GM12891 (cell line): ENCODE results near the gene PDZRN3.

Source experiments
- DNase-seq: peaks from one replicate; pipeline ENCODE4 v3.0.0; 2011; ENCODE audit warnings: low spot score; ENCODE audit not compliant: insufficient read length
- FAIRE-seq: peaks from 2 replicates; lab custom pipeline; 2011; peaks lifted over from hg19 to GRCh38; lab: Jason Lieb, UNC
- PAX5 ChIP-seq: IDR thresholded peaks from 2 replicates; pipeline ENCODE4 v1.6.1; 2011; ENCODE audit warnings: low read length, moderate library complexity, mild to moderate bottlenecking; ENCODE audit not compliant: insufficient read depth, severe bottlenecking
- POLR2A ChIP-seq: IDR thresholded peaks from 2 replicates; pipeline ENCODE4 v1.6.1; 2011; ENCODE audit warnings: low read depth, low read length, control low read depth
- POLR2AphosphoS5 ChIP-seq: IDR thresholded peaks from 2 replicates; pipeline ENCODE4 v1.6.1; 2011; ENCODE audit warnings: low read depth, low read length, control low read depth
- POU2F2 ChIP-seq: IDR thresholded peaks from 2 replicates; pipeline ENCODE4 v1.6.1; 2011; ENCODE audit warnings: low read depth, mild to moderate bottlenecking, control low read depth, low read length, moderate library complexity
- SPI1 ChIP-seq: IDR thresholded peaks from 2 replicates; pipeline ENCODE4 v1.6.1; 2011; ENCODE audit warnings: low read depth, low read length, control low read depth
- TAF1 ChIP-seq: IDR thresholded peaks from 2 replicates; pipeline ENCODE4 v1.6.1; 2011; ENCODE audit warnings: low read depth, low read length, control low read depth

Gene PDZRN3

DNA sequence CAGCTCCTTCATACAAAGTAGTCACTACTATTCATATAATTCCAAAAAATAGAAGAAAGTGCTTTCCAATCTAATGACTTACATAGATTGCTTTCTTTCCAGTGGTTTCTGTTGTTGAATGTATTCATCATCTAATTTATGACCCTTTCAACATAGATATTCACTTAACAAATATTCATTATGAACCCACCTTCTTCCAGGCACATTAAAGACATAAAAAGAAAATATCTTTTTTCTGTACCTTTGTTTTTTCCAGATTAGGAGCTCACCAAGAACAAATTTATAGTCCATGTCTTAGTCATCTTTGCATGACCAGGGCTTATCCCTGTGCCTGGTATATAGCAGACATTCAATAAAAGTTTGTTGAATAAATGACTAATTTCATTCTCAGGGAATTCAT is 32.4 kb upstream of the PDZRN3 start:
- FAIRE-seq (no peak), DNase-seq (no peak)
- TF ChIP-seq POLR2AphosphoS5 (no peak), TAF1 (no peak), POU2F2 (no peak), POLR2A (no peak), SPI1 (no peak), PAX5 (no peak)

DNA sequence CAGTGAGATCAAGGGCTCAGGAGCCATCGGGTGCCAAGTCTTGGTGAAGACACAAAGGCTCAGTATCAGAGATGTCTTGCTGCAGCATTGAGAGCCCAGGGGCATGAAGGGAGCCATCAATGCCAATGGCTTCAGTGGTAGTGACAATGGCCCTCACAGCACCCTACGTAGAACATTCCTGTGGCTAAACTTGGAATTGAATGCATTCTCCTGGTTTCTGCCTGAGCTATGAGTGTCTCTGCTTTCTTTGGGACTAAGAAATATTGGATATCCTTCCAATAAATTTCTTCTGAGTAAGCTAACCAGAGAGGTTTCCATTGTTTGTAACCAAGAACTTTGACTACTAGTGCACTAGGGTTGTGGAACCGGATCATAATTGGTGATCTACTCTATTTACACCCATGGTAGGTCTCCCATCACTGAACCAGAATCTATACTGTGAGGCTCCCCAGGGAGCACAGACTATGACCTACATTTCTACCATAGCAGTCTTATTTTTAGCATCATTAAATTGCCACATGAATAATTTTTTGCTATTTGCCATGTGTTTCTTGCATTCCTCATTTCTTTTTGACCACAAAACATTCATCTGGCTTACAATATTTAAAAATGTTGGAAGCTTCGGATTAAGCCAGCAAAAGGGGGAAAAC is 31.6 kb upstream of the PDZRN3 start:
- DNase-seq: no peak
- TF ChIP-seq TAF1: no peak
- no peak for TF ChIP-seq POLR2AphosphoS5
- TF ChIP-seq PAX5: no peak

DNA sequence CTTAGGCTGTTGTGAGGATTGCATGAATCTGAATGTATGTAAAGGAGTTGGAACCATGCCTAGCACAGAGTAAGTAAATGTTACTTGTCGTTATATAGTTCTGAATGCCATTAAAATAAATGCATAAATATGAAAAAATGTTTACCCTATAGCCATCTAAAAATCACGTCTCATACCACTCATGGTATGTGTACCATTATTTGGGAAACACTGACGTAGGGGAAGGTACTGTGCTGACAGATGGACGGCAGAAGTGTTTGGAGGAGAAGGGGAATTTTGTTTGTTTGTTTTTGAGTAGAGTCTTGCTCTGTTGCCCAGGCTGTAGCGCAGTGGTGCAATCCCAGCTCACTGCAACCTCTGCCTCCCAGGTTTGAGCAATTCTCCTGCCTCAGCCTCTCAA is 30.5 kb upstream of the PDZRN3 start:
- FAIRE-seq (no peak), DNase-seq (no peak)
- no peak for TF ChIP-seq POLR2AphosphoS5

More for the DNA sequence above, 31.6 kb upstream of the PDZRN3 start:
- FAIRE-seq: no peak

DNA sequence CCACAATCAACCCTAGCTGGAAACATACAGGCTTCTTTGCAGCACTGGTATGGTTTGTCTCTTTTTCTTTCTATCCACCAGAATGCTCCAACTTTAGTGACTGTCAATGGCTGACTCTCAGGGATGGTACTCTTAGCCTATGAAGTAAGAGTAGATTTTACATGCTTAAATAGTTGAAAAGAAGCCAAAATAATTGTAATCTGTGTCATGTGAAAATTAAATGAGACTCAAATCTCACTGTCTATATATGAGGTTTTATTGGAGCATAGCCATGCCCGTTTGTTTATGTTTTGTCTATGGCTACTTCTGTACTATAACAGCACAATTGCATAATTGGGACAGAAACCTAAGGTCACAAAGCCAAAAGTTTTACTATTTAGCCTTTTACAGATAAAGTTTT is 29.1 kb upstream of the PDZRN3 start:
- FAIRE-seq: no peak
- TF ChIP-seq SPI1: no peak
- TF ChIP-seq POLR2AphosphoS5: no peak
- no peak for TF ChIP-seq POU2F2
- no peak for TF ChIP-seq TAF1
- TF ChIP-seq PAX5: no peak
- no peak for TF ChIP-seq POLR2A
- no peak for DNase-seq

DNA sequence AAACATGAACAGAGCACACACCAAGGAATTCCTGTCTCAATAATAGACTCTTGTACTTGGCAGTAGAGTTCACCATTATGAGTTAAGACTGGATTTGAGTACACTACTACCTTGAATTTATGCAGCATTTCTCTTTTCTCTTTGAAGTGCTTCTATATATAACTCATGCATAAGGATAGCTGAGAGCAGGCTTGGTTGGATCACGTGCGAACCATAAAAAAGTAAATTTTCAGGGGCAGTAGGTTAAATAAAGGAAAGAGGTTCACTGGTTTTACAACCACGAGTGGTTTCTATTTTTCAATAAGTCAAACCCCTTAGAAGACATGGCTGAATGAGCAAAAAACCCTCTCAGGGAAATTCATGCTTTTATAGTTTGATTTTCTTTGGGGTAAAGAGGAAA is 28.6 kb upstream of the PDZRN3 start:
- no peak for TF ChIP-seq TAF1
- no peak for TF ChIP-seq POLR2A
- TF ChIP-seq POU2F2: no peak
- TF ChIP-seq SPI1: no peak
- TF ChIP-seq PAX5: no peak
- no peak for TF ChIP-seq POLR2AphosphoS5
- DNase-seq (no peak), FAIRE-seq (no peak)

DNA sequence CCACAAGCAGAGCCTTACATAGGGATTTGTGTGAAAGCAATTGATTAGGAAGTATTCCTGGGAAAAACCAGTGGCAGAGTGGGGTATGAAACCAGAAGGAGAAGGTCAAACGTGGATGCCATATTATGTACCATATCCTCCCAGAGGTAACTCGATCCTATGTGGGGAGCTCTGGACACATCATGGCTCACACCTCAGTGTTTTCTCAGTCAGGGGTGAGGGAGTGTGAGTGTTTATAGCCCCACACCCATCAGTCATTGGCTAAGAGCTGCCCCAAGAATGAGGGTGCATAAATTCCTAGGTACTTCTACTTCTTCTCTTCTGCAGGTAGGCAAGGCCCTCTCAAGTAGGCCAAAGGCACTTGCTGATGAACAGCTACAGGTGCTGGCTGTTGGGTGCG is 28.2 kb upstream of the PDZRN3 start:
- DNase-seq: no peak
- TF ChIP-seq PAX5 (no peak), SPI1 (no peak), POLR2A (no peak), TAF1 (no peak), POU2F2 (no peak), POLR2AphosphoS5 (no peak)
- no peak for FAIRE-seq

DNA sequence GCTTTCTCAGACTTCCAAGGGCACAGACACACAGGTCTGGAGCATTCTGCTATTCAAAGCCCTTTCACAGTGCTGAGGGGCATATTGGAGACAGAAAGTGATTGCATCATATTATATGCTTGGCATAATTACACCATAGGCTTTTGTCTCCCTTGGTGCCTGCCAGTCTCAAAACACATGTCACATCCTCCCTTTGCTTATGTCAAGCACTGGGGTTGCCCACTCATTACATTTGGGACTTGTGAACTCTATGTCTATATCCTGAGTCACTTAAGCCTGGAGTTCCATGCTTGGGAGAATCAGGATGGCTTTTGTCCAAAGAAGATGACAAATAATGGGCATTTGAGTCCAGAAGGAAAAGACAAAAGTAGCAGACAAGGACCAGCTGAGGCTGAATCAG is 12.3 kb upstream of the PDZRN3 start:
- no peak for TF ChIP-seq POU2F2
- no peak for TF ChIP-seq SPI1
- TF ChIP-seq TAF1: no peak
- no peak for TF ChIP-seq POLR2A
- no peak for TF ChIP-seq PAX5
- TF ChIP-seq POLR2AphosphoS5: no peak
- FAIRE-seq (no peak), DNase-seq (no peak)

DNA sequence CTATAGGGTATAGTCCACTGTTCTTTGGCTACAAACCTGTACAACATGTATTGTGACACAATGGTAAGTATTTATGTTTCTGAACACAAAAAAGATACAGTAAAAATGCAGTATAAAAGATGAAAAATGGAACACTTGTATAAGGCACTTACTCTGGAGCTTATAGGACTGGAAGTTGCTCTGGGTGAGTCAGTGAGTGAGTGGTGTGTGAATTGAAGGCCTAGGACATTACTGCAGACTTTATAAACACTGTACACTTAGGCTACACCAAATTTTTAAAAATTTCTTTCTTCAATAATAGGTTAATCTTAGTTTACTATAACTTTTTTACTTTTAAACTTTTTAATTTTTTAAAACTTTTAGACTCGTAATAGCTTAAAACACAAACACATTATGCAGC is 10.5 kb upstream of the PDZRN3 start:
- FAIRE-seq (no peak), DNase-seq (no peak)
- no peak for TF ChIP-seq POLR2AphosphoS5
- TF ChIP-seq TAF1: no peak
- no peak for TF ChIP-seq SPI1
- TF ChIP-seq PAX5: no peak
- TF ChIP-seq POU2F2: no peak
- TF ChIP-seq POLR2A: no peak

DNA sequence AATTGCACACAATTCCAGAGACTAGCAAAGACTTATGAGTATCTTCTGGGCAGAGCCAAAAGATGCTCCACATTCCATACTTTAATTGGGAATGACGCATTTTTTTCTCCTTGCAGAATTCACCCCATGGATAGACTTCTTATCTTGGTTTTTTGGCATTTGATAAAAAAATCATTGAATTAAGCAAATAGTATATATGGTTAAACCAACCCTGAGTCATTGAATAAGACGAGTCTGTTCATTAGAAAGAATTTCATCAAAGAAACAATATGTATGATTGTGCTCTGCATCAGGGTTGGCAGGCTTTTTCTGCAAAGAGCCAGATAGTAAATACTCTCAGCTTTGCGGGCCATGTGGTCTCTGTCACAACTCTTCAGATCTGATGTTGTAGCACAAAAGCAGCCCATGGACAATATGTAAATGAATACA is 9.2 kb upstream of the PDZRN3 start:
- no peak for FAIRE-seq
- no peak for DNase-seq
- TF ChIP-seq SPI1 (no peak), POLR2A (no peak), PAX5 (no peak), POU2F2 (no peak), TAF1 (no peak), POLR2AphosphoS5 (no peak)

DNA sequence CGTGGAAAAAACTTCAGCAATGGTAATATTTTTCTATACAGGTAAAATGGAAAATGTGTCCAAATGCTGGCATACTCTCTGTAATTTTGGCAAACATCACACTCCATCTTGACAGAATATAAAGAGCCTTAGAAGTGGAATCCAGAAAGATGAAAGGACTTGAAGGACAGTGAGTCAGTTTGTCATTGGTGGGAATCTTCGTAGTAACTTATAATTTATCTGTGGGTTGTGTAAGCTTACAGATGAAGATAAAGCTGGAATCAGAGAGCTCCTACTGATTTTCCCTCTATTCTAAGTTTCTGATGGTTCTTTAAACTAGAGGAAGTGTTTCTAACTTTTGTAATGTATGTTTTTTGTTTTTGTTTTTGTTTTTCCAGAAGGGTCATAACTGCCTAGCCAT is 8.7 kb upstream of the PDZRN3 start:
- TF ChIP-seq TAF1 (no peak), SPI1 (no peak), PAX5 (no peak), POU2F2 (no peak), POLR2AphosphoS5 (no peak), POLR2A (no peak)
- FAIRE-seq: no peak
- DNase-seq: no peak

DNA sequence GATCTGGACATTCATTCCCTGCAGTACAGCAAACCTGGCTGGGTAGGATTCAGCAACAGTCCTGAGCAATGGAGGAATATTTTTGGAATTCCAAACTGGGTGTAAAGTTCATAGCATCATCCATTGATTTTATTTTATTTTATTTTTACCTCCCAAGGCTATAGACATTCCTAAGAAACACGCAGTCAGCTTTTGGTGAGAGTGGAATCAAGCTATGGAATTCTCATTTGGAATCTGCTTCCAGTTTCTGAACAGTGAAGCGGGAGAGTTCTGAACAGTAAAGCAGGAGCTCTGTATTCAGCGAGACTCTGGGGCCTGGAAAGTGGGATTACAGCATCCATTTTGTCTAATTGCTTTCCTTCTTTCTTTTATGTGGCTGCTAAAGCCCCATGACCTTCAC is 1.4 kb upstream of the PDZRN3 start:
- no peak for FAIRE-seq
- TF ChIP-seq POU2F2: no peak
- TF ChIP-seq PAX5: no peak
- TF ChIP-seq TAF1: no peak
- no peak for TF ChIP-seq POLR2AphosphoS5
- no peak for TF ChIP-seq POLR2A
- no peak for TF ChIP-seq SPI1
- DNase-seq: no peak
